WTC11 (cell line): ENCODE measurements around the gene UVRAG.

Source experiments
- CBFB ChIP-seq: sonication (generic); formaldehyde crosslinking; IDR thresholded peaks from 2 replicates; pipeline ENCODE4 v1.8.1; 2022; ENCODE audit warnings: mild to moderate bottlenecking, low read depth, missing genetic modification reagents
- CTCF ChIP-seq: fragments of 200-600 bp; IDR thresholded peaks from 2 replicates; pipeline ENCODE4 v1.8.0; 2022; ENCODE audit warnings: antibody characterized with exemption
- E2F5 ChIP-seq: sonication (generic); formaldehyde crosslinking; IDR thresholded peaks from 2 replicates; pipeline ENCODE4 v1.8.1; 2022; ENCODE audit warnings: mild to moderate bottlenecking, moderate library complexity, missing genetic modification reagents
- RELA ChIP-seq: sonication (generic); formaldehyde crosslinking; IDR thresholded peaks from 2 replicates; pipeline ENCODE4 v1.8.1; 2022; ENCODE audit warnings: missing genetic modification reagents, mild to moderate bottlenecking, borderline replicate concordance

- TF ChIP-seq E2F5 (CRISPR knock-in tag) (no peak), RELA (CRISPR knock-in tag) (no peak), CTCF (no peak), CBFB (no peak)
Measured at GRCh38 chr11:75813124-75813523, 1.9 kb upstream of the UVRAG start.
